Glomerular visceral epithelial cell (primary cell): ENCODE measurements around the gene CCDC192.

Experiments used
- DNase-seq: peaks from one replicate; pipeline ENCODE4 v3.0.0-alpha.2; 2016; ENCODE audit errors: extremely low spot score

Gene CCDC192

DNA sequence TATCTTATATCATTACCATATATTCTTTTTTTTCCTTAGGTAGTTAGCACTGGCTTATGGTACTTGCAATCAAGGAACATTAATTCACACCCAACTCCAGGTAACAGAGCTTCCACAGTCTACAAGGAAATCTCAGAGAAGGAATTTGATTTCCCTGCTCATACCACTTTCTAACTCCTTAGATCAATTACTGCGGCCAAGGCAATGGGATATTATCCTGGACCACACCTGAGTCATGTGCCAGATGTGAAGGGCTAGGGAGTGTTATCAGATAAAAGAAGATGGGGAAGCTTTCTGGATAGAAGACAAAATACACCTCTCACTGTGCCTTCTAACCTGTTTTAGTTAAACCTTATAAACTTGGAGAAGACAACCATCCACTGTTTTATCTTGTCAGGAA lies 181.2 kb downstream of the CCDC192 start:
- DNase-seq: no peak

DNA sequence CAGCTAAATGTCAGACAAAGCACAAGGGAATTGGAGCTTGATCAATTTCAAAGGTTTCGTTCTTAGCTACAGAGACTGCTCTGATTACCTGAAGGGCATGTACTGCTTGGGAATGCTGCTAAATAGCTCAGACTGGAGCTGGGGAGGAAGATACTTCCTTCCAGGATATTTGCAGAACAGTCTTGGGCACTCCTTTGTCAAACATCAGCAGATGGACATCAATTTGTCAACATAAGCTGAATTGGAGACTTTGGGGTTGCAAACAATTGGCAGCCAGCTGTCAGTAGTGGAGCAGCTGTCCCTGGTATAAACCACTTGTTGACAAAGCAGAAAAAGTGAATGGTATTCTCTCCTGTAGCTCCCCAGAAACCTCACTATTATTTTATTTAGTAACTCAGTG lies 182.0 kb downstream of the CCDC192 start:
- no peak for DNase-seq

DNA sequence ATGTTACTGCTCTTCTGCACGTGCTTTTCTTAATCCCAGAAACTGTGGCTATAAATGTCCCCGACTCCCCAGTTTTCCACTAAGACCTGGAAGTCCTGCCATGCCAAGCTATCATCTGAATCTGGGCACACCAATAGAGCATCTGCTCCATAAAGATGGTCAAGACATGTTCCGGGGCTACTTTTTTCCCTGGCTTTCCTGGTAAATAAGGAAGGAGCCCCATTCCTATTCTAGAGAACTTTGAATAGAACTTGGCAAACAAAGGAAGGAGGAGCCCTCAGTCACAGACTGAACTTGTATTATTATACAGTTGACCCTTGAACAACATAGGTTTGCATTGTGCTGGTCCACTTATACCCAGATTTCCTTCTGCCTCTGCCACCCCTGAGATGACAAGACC lies 182.9 kb downstream of the CCDC192 start:
- no peak for DNase-seq

DNA sequence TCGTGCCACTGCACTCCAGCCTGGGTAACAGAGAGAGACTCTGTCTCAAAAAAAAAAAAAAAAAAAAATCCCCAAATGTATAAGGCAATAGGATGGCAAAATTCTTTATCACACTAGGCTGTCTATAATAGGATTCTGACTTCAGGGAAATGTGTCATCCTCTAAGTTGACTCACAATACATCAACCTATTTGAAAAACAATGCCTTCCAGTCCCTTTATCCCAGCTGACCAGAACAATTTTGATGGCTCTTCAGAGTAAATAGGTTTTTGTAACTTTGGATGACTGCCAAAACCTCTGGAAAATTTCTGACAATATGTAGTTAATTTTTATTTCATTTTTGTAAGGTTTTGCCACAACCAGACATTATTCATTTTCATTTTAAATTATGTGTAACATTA lies 184.1 kb downstream of the CCDC192 start:
- DNase-seq: no peak

DNA sequence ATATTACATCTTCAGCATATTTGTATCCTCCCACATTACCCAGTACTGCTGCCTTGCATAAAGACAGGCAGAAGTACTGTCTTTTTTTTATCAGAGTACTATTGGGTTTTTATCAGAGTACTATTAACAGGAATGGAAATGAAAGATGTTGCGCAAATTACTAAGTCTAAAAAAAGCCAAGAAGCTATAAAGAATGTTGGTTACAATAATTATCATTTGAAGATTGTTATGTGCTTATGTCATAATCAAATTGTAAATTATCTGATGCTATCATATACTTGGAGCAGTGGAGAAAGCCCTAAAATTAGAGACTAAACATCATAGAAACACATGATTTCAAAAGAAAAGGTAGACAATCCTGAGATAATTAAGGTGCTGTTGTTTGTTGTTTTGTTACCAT lies 188.8 kb downstream of the CCDC192 start:
- no peak for DNase-seq

DNA sequence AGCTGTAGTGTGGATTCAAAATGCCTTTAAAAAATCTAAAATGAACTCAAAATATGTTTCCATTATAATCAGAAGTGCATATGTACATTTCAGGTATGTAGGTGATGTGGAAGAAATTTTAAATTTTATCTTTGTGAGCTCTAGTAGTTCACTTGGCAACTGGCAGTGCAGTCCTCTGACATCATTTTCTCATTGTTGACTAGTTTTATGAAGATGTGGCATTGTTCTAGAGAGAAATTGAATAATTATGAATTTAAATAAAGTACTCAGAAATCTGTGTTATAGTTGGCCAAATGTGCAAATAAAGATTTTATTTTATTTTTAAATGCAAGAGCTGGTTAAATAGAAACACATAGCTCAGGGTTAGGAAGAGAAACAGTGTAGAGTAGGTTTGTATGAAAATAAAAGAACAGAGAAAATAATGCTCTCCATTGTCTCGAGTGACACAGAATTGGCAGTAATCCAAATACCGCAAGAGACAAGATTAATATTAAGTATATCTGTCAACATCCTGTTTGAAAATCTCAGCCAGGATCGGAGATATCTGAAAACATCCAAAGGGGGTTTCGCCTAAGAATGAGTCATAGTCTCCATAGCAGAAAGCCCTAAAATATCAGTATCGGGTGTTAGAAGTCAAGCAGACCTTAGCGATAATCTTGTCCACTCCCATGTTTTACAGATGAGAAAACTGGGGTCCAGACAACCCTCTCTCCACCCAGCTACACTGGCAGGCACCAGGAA lies 189.4 kb downstream of the CCDC192 start:
- peak; percentile 67 for DNase-seq

DNA sequence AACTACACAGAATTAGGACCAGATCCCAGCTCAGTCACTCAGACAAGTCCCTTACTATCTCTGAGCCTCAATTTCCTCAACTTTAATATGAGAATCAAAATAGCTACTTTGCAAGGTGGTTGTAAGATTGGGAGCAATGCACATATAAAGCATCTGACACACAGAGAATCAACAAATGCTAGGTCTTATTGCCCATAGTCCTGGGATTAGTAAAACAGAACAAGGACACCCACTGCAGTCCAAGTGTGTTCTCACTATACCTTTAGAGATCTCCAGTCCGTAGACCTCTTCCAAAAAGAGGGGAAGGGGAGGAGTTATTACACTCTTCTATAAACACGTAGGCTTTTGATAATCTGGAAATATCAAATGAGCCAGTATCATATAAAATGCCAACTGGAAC lies 190.0 kb downstream of the CCDC192 start:
- no peak for DNase-seq

DNA sequence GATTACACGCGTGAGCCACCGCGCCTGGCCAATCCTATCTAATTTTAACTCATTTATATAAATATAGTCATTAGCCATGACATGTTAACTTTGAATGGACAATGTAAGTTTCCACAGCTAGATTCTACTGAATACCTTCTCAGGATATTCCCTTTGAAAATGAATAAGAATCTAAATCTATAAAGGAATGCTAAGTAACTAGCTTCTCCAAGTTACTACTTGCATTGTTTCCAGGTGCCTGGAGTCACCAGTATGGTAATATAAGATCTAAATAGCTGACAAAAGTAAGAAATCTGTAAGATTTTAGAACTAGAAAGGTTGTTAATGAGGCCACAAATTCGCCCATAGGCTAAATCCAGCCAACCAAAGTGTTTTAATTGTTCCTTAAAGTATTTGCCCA lies 191.3 kb downstream of the CCDC192 start:
- no peak for DNase-seq

DNA sequence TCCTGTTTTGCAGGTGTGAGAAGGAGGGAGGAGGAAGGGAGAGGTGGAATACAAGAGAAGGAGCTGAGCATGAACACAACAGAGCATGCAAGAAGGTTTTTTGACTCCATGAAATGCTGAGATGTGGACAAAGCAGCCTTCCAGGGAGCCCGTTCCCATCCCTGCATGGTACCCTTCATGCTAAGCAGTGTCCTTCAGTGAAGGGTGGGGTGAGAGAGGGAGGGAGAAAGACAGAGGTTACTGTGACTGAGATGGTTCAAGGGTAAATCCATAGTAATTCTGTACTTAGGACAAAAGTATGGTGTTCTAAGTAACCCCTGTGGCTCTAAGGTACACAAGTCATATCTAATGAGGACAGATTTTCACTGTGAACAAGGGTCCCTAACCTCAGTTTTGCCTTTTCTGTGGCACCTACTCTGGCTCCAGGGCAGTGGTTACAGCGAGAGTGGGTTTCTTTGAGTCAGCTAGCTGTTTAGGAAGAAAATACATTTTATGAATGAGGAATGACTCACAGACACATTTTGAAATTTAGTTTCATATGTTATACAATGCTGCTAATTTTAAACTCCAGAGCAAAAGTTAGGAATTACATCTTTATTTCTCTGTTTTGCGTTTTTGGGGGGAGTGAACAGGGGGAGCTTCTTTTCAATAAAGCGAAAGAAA lies 195.5 kb downstream of the CCDC192 start:
- DNase-seq: no peak

DNA sequence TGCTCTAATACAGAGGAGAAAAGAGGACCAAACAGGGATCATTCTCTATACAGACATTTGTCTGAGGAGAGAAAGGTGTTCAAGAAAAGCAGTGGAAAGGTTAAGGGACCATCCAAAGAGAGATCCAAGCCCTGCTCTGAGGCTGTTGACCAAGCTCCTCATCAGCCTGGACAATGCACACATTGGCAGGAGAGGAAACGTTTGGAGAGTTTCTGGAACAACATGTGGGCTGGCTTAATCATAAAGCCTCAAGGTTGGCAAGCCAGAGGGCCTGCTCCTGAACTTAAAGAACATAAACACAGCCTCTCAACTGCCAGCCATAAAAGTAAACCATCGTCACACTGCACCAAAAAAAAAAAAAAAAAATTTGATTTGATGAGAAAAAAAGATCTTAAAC lies 196.0 kb downstream of the CCDC192 start:
- DNase-seq: no peak

DNA sequence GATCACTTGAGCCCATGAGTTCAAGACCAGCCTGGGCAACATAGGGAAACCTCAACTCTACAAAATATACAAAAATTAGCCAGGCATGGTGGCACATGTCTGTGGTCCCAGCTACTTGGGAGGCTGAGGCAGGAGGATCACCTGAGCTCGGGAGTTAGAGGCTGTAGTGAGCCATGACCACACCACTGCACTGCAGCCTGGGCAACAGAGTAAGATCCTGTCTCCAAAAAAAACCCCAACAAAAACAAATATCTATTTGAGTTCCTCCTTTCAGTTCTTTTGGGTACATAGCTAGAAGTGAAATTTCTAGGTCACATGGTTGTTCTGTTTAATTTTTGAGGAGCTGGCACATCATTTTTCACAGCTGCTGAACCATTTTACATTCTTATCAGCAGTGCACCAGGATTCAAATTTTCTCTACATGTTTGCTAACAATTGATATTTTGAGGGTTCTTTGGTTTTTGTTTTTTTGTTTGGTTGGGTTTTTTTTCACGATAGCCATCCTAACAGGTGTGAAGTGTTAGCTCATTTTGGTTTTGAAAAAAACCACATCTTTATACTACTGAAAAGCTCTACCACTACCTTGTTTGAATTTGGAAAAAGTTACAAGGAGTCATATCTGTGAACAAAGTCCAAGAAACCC lies 203.5 kb downstream of the CCDC192 start:
- no peak for DNase-seq

DNA sequence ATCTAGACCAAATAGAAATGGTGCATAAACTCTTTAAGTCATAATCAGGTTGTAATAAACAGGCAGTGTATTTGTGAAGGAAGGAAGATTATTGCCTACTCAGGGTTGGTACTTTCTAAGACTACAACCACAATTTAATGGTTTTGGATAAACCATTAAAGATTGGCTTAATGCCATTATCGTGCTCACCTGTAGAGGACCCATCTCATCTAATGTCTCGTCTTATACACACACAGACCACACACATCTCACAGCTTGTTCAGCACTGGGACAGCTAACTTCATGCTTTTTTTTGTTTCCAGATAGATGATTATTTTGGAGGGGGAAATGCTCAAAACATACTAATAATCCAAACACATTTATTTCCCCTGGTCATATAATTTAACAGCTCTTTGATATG lies 204.7 kb downstream of the CCDC192 start:
- no peak for DNase-seq

DNA sequence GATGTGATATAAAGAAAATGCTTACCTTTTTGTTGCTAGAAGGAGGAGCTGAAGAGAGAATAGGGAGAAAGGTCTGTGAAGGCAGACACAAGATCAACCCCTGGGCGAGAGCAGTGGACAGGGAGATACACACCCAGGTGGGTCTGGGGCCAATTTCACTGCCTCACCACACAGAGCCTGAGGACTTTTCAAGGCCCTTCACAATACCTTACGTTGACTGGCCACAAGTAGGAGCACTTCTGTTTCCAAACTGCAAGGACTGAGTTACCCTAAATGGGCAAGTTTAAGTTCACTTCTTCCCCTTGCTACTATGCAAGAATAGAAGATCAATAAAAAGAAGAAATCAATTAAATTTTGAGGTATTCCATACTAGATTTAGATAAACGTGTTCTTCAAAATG lies 205.9 kb downstream of the CCDC192 start:
- DNase-seq: peak; percentile 34

DNA sequence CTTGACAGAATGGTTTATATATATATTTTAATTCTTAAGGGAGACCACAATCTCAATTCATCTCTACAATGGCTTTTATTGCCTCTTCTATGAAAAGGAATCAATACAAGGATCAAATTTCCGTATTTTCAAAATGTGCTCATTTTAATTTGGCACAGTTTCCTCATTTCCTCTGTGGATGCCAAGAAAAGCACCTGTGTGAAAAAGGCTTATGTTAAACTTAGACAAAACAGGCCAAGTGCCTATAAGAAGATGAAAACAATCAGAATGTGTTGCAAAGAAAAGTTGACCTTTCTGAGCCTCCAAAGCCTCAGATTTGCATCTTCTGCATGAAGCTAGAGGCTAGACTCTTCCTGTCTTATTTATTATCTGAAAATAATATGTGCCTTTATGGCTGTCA lies 206.6 kb downstream of the CCDC192 start:
- no peak for DNase-seq

DNA sequence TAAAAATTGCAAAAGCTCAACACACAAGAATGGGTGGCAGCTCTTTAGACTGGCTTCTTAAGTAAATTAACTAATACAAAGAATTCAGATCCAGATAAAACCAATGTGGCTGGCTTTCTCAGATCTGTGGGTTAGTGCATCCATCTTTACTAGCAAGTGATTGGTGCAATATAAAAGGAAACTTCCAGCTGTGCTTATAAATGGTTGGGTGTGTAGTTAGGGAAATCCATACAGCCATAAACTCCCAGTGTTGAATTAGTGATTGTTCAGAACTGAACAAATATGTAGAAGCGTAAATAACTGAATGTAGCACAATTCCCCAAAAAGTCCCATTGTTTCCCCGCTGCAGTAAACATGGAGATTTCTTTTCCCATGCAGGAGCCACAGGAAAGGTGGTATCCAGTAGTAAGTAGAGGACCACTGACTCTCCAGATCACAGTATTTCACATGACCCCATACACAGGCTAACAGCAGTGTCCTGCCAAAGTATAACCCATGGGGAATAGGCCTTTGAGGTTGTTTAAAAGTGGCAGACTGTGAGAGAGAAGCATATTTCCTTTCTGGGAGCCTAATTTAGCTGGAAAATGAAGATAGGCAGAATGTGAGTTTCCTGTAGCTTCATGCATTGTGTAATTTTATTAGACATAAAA lies 207.2 kb downstream of the CCDC192 start:
- DNase-seq: no peak

DNA sequence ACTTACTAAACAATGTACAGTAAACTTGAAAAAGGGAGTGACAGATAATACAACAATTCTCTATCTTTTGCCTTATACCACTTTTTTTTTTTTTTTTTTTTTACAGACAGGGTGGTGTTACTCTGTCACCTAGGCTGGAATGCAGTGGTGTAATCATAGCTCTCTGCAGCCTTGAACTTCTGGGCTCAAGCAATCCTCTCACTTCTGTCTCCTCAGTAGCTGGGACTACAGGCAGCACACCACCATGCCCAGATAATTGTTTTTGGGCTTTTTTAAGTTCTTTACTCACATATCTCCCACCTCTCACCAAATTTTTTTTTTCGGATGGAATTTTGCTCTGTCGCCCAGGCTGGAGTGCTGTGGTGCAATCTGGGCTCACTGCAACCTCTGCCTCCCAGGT lies 208.4 kb downstream of the CCDC192 start:
- no peak for DNase-seq

DNA sequence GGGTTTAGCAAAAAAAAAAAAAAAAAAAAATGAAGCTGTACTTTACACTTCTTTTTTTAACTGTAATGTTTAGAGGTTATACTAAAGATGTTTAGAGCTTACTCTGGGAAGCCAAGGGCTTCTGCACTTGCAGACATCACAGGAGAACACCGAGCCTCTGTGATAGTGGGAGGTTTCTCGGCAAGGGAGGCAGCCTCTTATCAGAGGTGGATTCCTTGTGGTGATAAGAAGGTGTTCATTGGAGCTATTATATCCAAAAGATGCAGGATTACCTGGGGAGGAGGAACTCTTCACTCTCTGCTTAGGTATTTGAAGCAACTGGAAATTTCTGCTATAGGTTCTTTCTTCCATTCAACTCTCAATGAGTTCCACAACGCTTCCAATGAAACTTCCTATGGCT lies 209.2 kb downstream of the CCDC192 start:
- no peak for DNase-seq

DNA sequence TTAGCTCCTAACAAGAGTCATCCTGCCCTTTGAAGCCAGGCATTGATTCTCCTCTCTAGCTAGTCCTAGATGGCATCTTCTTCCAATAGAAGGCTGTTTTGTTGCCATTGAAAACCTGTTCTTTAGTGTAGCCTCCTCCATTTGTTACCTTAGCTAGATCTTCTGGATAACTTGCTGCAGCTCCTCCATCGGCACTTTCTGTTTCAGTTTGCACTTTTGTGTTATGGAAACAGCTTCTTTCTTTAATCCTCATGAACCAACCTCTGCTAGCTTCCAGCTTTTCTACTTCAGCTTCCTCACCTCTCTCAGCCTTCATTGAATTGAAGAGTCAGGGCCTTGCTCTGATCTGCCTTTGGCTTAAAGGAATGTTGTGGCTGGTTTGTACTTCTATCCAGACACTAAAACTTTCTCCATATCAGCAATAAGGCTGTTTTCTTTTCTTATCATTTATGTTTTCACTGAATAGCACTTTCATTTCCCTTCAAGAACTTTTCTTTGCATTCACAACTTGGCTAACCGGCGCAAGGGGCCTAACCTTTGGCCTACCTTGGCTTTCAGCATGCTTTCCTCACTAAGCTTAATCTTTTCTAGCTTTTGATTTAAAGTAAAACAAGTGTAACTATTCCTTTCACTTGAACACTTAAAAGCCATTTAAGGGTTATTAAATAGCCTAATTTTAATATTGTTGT lies 213.8 kb downstream of the CCDC192 start:
- DNase-seq: no peak

DNA sequence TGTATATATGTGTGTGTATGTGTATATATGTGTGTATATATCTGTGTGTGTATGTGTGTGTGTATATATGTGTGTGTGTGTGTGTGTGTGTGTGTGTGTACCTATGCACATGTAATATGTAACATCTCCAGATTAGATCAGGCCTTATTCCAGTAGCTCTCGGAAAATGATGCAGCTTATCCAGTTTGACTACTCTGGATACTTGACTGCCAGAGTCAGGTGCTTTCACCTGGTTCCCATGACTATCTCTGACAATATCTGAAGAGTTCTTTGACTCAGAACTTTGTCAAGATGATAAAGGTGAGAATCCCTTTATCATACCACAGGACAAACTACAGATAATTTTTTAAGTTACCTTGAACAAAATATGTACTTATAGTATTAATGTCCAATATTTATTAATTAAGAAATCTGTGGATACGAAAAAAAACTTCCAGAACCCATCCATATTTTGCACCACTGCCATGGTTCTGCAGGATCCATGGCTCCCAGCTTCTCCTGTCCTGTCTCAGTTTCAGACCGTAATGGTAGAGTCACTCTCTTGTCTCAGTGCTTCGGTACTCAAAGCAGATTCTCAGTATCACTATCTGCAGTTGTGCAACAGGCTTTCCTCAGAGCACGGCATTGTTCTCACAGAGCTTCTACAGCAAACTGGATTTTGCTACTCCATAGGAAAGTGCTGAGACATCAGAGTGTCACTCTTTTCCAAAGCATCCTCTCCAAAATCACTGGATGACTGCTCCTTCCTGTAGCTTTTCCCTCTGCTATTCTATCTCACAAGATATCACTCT lies 216.0 kb downstream of the CCDC192 start:
- no peak for DNase-seq

DNA sequence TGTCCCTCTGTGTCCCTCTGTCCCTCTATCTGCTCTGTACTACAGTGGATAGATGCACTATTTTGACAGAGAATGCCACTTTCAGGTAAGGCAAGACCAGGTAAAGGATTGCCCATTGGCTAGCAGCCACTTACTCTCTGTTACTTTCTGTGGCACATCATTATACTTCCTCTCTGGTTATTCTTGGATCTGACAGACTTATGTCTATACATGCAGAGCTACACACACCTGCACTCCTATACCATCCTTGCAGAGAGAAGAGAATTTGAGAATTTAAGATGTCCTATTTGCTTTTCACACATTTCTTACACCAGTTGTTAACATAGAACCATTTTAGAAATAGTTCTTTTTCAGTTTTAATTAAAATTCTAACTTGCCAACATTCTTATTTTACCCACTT lies 216.6 kb downstream of the CCDC192 start:
- DNase-seq: no peak

DNA sequence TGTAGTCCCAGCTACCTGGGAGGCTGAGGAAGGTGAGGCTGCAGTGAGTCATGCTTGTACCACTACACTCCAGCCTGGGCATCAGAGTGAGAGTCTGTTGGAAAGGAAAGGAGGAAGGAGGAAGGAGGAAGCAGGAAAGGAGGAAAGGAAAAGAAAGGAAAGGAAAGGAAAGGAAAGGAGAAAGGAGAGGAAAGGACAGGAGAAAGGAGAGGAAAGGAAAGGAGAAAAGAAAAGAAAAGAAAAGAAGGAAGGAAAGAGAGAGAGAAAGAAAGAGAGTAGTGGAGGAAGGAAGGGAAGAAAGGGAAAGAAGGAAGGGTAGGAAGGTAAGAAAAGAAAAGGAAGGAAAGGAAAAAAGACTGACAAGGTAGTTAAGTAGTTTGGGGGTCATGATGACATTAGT lies 217.7 kb downstream of the CCDC192 start:
- DNase-seq: no peak
